NCI-H226 (cell line): Measurements from ENCODE around the gene DDAH1.
A peak's percentile ranks its signal among the peaks of the same experiment; 100 is the strongest.

ENCODE experiments used
- DNase-seq: peaks from one replicate; pipeline ENCODE4 v3.0.0-alpha.2; 2015

DDAH1 gene

DNA sequence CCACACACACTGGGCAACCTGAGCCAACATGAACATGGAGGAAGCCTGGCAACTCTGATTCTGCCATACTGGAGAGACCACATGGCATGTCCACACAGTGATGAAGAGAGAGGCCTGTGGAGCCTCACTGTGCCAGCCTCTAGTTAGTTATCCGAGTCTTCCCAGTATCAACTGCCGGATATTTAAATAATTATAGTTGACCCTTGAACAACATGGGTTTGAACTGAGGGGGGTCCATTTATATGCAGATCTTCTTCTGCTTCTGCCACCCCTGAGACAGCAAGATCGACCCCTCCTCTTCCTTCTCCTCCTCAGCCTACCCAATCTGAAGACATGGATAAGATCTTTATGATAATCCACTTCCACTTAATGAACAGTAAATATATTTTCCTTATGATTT lies 27.8 kb downstream of the DDAH1 start:
- DNase-seq, result no peak

GRCh38 chr1:85433096-85433495 lies 31.9 kb downstream of the DDAH1 start:
- DNase-seq, result no peak

- no peak for DNase-seq
These were observed 36.4 kb downstream of the DDAH1 start for GRCh38 chr1:85428471-85429089.

DNA sequence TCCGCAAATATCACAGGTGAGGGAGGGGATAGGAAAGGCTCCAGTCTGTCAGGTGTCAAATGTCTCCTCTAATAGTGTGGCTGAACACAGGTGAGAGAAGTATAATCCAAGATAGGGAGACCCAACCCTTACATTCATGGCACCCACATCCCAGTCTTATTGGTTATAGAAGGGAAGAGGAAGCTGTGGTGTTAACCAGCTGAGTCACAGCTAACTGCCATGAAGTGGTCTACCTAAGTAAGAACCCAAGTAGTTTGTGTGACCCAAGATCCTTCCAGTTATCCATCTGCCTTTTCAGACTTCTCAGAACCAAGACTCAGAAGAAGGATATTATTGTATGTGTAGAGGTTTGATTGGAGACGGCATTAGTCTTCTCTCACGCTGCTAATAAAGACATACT lies 37.1 kb downstream of the DDAH1 start:
- DNase-seq, result no peak

- no peak for DNase-seq
These were observed 37.6 kb downstream of the DDAH1 start for GRCh38 chr1:85427331-85427730.

DNA sequence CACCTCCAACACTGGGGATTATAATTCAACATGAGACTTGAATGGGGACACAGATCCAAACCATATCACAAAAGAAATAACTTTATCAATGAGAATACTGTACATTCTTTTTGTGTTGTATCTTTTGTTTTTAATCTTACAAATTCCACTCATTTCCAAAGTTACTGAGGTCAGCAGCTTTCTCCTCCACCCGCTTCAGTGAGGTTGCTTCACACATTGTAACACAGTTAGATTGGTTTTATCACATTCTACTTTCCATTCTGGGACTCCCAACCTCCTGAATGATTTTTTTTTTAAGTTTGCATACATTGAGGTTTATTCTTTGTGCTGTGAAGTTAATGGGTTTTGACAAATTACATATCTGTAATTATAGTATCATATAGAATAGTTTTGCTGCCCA lies 43.8 kb downstream of the DDAH1 start:
- DNase-seq, result no peak

DNA sequence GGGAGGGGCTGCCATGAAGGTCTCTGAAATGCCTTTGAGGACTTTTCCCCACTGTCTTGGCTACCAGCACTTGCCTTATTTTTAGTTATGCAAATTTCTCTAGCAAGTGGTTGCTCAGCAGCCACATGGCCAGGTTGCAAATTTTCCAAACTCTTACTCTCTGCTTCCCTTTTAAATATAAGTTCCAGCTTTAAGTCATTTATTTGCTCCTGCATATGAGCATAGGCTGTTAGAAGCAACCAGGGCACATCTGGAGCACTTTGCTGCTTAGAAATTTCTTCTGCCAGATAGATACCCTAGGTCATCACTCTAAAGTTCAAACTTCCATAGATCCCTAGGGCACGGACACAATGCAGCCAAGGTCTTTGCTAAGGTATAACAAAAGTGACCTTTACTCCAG lies 44.8 kb downstream of the DDAH1 start:
- DNase-seq, result no peak

GRCh38 chr1:85417876-85418275 lies 47.1 kb downstream of the DDAH1 start:
- no peak for DNase-seq

GRCh38 chr1:85417017-85417416 lies 47.9 kb downstream of the DDAH1 start:
- DNase-seq, result no peak

DNA sequence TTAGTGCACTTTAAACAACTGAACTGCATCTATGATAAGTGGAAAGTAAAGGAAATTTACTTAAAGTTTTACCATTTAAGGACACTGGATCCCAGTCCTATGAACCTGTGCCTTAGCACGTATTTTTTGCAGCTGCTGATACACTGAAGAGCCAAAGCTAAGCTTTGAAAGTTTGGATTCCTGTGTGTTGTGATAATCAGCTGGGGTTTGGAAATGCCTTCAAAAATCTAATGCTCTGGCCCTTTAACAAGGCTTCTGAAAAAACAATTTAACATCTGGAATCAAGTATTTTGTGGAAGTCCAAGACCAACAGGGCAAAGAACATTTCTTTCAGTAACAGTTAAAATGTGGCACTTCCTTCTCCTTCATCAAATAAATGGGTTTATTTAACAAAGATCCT lies 51.8 kb downstream of the DDAH1 start:
- DNase-seq, result no peak

GRCh38 chr1:85411567-85412305 lies 53.2 kb downstream of the DDAH1 start:
- DNase-seq, result no peak

DNA sequence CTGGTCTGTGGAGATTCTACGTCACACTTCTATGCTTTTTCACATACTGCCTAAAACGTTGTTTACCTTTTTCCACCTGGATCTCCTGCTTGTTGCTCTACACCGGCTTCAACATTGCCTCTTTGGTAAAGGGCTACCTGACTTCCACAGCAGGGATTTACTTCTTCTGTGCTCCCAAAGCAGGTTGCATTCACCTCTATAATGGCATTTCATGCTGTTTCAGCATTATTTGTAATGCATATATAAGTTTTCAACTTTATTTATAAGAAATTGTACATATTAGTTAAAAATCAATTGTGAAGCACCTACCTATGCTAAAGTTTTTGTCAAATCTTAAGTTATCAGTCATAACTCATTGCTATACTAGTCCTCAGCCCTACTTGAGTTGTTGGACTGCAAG lies 55.4 kb downstream of the DDAH1 start:
- DNase-seq, result no peak

- no peak for DNase-seq
These were observed 57.1 kb downstream of the DDAH1 start for GRCh38 chr1:85407746-85408377.

GRCh38 chr1:85406887-85407533 lies 57.9 kb downstream of the DDAH1 start:
- DNase-seq, result peak; percentile 80

GRCh38 chr1:85406081-85406480 lies 58.9 kb downstream of the DDAH1 start:
- DNase-seq, result no peak

DNA sequence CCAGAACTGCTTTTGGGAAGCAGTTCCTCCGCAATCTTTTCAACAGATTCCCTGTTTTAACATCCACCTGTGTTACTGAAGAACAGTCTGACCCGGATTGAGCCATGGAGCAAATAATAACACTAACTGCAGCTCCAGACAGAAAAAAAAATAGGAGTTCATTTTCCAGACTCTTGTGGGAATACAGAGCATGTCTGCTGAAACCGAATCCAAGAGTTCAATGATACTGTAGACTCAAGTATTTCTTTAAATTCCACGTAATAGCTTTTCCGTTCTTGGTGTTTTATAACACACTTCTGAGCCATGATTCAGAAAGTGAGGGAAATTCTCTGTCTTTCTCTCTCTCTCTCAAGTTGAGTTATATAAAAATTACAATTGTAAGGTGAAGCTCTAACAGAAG lies 60.6 kb downstream of the DDAH1 start:
- no peak for DNase-seq

DNA sequence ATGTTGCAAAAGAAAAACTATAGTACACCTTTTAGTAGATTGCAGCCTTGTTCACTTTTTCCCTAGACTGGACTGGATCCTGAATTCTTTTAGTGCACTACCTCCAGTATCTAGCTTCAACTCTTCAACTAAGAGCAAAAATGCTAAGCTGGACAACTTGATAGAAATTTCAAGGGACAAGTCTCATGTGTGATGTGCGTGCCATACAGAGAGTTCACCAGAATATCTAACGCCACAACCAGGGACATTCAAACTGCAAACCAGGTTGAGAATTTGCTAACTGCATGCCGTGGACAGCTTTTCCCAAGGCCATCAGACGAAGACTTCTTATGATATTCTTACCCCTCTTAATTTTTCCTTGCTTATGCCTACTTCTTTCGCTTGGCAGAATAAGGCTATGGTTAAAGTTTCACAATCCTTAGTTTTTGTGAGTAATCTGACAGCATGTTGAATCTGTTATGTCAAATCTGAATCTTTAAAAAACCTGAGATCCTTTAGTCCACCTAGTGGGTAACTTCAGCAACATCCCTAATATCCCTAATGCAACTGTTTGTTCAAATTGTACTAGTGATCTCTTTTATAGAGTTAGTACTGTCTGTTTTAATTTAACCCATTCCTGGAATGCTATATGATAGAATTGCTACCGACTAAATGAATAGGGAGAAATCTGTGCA lies 66.4 kb downstream of the DDAH1 start:
- peak; percentile 67 for DNase-seq

DNA sequence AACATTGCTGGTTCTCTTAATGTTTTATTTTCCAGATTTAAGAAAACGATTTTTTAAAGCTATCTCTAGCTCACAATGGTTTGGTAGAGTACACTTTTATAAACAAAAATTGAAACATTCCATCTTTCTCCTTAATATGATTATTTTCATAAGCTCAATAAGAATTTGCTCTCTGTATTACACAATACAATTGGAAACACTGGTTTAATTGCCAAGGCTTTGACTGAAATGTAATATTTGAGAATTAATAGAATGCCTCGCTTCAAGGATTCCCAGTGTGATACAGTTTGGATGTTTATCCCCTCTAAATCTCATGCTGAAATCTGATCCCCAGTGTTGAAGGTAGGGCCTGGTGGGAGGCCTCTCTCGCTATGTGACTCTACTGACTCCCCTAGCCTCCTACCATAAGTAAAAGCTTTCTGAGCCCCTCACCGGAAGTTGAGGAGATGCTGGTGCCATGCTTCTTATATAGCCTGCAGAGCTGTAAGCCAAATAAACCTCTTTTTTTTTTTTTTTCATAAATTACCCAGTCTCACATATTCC lies 67.4 kb downstream of the DDAH1 start:
- DNase-seq, result no peak

DNA sequence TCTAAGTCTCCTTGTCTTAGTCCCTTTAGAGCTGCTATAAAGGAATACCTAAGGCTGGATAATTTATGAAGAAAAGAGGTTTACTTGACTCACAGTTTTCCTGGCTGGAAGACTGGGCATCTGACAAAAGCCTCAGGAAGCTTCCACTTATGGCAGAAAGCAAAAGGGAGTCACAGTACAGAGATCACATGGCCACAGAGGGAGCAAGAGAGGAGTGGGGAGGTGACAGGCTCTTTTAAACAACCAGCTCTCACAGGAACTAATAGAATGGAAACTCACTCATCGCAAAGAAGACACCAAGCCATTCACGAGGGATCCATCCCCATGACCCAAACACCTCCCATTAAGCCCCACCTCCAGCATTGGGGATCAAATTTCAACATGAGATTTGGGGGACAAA lies 68.8 kb downstream of the DDAH1 start:
- DNase-seq, result no peak

DNA sequence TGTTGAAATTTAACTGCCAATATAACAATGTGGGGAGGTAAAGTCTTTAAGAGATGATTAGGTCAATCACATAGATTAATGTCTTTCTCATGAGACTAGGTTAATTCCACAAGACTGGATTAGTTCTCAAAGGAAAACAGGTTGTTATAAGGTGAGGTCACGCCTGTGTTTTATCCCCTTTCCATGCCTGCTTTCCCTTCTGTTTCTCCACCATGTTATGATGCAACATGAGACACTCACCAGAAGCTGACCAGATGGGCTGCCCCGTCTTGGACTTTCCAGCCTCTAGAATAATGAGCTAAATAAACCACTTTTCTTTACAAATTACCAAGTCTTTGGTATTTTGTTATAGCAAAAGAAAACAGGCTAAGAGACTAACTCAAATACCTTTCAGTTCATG lies 70.8 kb downstream of the DDAH1 start:
- no peak for DNase-seq

DNA sequence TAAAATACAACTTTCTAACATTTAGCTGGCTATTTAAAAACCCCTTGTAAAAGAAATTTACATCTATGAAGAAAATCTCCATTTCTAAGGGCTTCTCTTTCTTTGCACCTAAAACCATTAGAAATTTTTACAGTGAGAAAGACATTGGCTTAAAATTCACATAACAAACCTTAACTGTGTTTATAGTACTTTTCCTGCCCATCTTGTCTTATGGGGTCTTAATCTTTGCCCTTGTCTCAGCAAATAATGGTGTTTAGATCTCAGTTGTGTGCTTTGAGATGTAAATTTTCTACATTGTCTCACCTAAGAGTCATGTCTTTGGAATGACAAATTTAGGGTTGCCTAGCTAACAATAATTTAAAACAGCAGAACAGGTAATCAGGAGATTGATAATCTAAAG lies 71.5 kb downstream of the DDAH1 start:
- no peak for DNase-seq

- no peak for DNase-seq
These were observed 76.5 kb downstream of the DDAH1 start for GRCh38 chr1:85388416-85388815.

GRCh38 chr1:85387781-85388180 lies 77.2 kb downstream of the DDAH1 start:
- DNase-seq, result no peak
